ENCODE results near the gene CCDC124. TPM values are rescaled to one million over a fixed set of nuclear protein-coding genes. Genes with fewer than 3 reads are reported as not detected.

CCDC124 gene
- polyA plus RNA-seq, 1 donor (not counting 4 experiments of a cell fraction or from before 2014, with no cell fraction given), result 58.7 TPM

- H4K20me1 ChIP-seq (ENCODE audit: control insufficient read depth, extremely low read depth, insufficient read depth, low read length), result no peaks in the 10 kb centered on the region
- no peak overlapping the region for H3K27ac ChIP-seq (ENCODE audit: control insufficient read depth, insufficient read depth, low read length)
- no peaks in the 10 kb centered on the region for H3K4me1 ChIP-seq (ENCODE audit: control insufficient read depth, extremely low read depth, insufficient read depth, low read length)
- H3K36me3 ChIP-seq (ENCODE audit: control insufficient read depth in 2 of 2, extremely low read depth in 1 of 2, insufficient read depth in 2 of 2, low read length in 2 of 2), result no peaks in the 10 kb centered on the region
- H3K9ac ChIP-seq (ENCODE audit: control insufficient read depth, extremely low read depth, insufficient read depth, low read length), result no peak overlapping the region
- peaks cover 33% of the 10 kb centered on the region for H3K27me3 ChIP-seq (ENCODE audit: control insufficient read depth, extremely low read depth, insufficient read depth, low read length)
- no peak overlapping the region for H3K4me2 ChIP-seq (ENCODE audit: control insufficient read depth, extremely low read depth, insufficient read depth, low read depth, low read length)
- dilution Hi-C loops (cut with MboI; ENCODE audit: extremely low pct_ligation_motif_present, low sequenced_read_pairs), result no loop called here
- H3K79me2 ChIP-seq (ENCODE audit: control insufficient read depth, insufficient read depth, low read length), result no peaks in the 10 kb centered on the region
- no peak overlapping the region for H2AFZ ChIP-seq (ENCODE audit: control insufficient read depth, low read length)
- no peaks in the 10 kb centered on the region for H3K9me1 ChIP-seq (ENCODE audit: control insufficient read depth, extremely low read depth, insufficient read depth, low read length)
- H3K9me3 ChIP-seq (ENCODE audit: control insufficient read depth, low read depth, low read length), result no peaks in the 10 kb centered on the region
- FAIRE-seq (no peak), DNase-seq (ENCODE audit: low read depth, low spot score) (no peak)
- no peak for TF ChIP-seq CTCF (optimal IDR thresholded peaks at IDR 0.05 in 1 of 3, IDR thresholded peaks at IDR 0.05 in 1 of 3, conservative IDR thresholded peaks at IDR 0.05 in 1 of 3; ENCODE audit: extremely low read depth in 1 of 3, insufficient read depth in 2 of 3, low read length in 3 of 3)
- no peak for TF ChIP-seq EZH2 (IDR thresholded peaks at IDR 0.05; ENCODE audit: low read length)
- no peak overlapping the region for H3K4me3 ChIP-seq (ENCODE audit: control insufficient read depth in 2 of 3, extremely low read depth in 1 of 3, insufficient read depth in 2 of 3, low read depth in 1 of 3, low read length in 3 of 3)
Observed at GRCh38 chr19:17969096-17969792, 36.4 kb downstream of the CCDC124 start.

GRCh38 chr19:17972230-17972629 lies 39.4 kb downstream of the CCDC124 start:
- no peaks in the 10 kb centered on the region for H3K79me2 ChIP-seq (ENCODE audit: control insufficient read depth, insufficient read depth, low read length)
- dilution Hi-C loops (cut with MboI; ENCODE audit: extremely low pct_ligation_motif_present, low sequenced_read_pairs), result no loop called here
- H3K9ac ChIP-seq (ENCODE audit: control insufficient read depth, extremely low read depth, insufficient read depth, low read length), result no peak overlapping the region
- H3K4me1 ChIP-seq (ENCODE audit: control insufficient read depth, extremely low read depth, insufficient read depth, low read length), result no peaks in the 10 kb centered on the region
- H3K9me1 ChIP-seq (ENCODE audit: control insufficient read depth, extremely low read depth, insufficient read depth, low read length), result no peaks in the 10 kb centered on the region
- H3K27ac ChIP-seq (ENCODE audit: control insufficient read depth, insufficient read depth, low read length), result no peak overlapping the region
- peaks cover 2% of the 10 kb centered on the region for H4K20me1 ChIP-seq (ENCODE audit: control insufficient read depth, extremely low read depth, insufficient read depth, low read length)
- no peak overlapping the region for H2AFZ ChIP-seq (ENCODE audit: control insufficient read depth, low read length)
- peaks cover 11% of the 10 kb centered on the region for H3K27me3 ChIP-seq (ENCODE audit: control insufficient read depth, extremely low read depth, insufficient read depth, low read length)
- no peak overlapping the region for H3K4me2 ChIP-seq (ENCODE audit: control insufficient read depth, extremely low read depth, insufficient read depth, low read depth, low read length)
- H3K36me3 ChIP-seq (ENCODE audit: control insufficient read depth in 2 of 2, extremely low read depth in 1 of 2, insufficient read depth in 2 of 2, low read length in 2 of 2), result no peaks in the 10 kb centered on the region
- no peak for FAIRE-seq
- DNase-seq (ENCODE audit: low read depth, low spot score), result no peak
- TF ChIP-seq CTCF (optimal IDR thresholded peaks at IDR 0.05 in 1 of 3, IDR thresholded peaks at IDR 0.05 in 1 of 3, conservative IDR thresholded peaks at IDR 0.05 in 1 of 3; ENCODE audit: extremely low read depth in 1 of 3, insufficient read depth in 2 of 3, low read length in 3 of 3) (no peak), EZH2 (IDR thresholded peaks at IDR 0.05; ENCODE audit: low read length) (no peak)
- H3K4me3 ChIP-seq (ENCODE audit: control insufficient read depth in 2 of 3, extremely low read depth in 1 of 3, insufficient read depth in 2 of 3, low read depth in 1 of 3, low read length in 3 of 3), result no peak overlapping the region
- H3K9me3 ChIP-seq (ENCODE audit: control insufficient read depth, low read depth, low read length), result no peaks in the 10 kb centered on the region
